Thyroid gland (tissue), 4 donors: ENCODE results near the gene KCNJ11. TPM values are rescaled to one million over a fixed set of nuclear protein-coding genes. Genes with fewer than 3 reads are reported as not detected.

Experiments used
- DNase-seq, 2 donors: peaks; one replicate each; pipeline ENCODE4 v3.0.0-alpha.2; 2019
- H3K27ac ChIP-seq, 3 donors: fragments of 200-600 bp; sonication (generic); 1 replicate in 2 of 3; 2 replicates in 1 of 3; pipeline ENCODE4 v1.5.1; 2016 to 2019; ENCODE audit warnings: mild to moderate bottlenecking in 1 of 3, moderate library complexity in 1 of 3
- H3K27me3 ChIP-seq: fragments of 200-600 bp; sonication (generic); one replicate; pipeline ENCODE4 v1.5.1; 2019
- H3K36me3 ChIP-seq, 2 donors: fragments of 200-600 bp; sonication (generic); one replicate each; pipeline ENCODE4 v1.5.1; 2016 to 2019
- H3K4me1 ChIP-seq, 2 donors: fragments of 200-600 bp; sonication (generic); one replicate each; pipeline ENCODE4 v1.5.1; 2017 to 2019
- H3K4me3 ChIP-seq, 3 donors: fragments of 200-600 bp; sonication (generic); replicated peaks in 1 of 3; 1 replicate in 2 of 3; 2 replicates in 1 of 3; pipeline ENCODE4 v1.5.1; 2016; ENCODE audit warnings: mild to moderate bottlenecking in 1 of 3
- H3K9me3 ChIP-seq: fragments of 200-600 bp; sonication (generic); one replicate; pipeline ENCODE4 v1.5.1; 2017
- CTCF ChIP-seq, 6 experiments: fragments of 200-600 bp in 3 of 6; fragments of 450-650 bp in 3 of 6; sonication (generic) in 3 of 6; IDR thresholded peaks; one replicate each; pipeline ENCODE4 v1.5.1; 2016 to 2019; ENCODE audit warnings: antibody characterized with exemption in 6 of 6, mild to moderate bottlenecking in 2 of 6, inconsistent platforms in 1 of 6, moderate library complexity in 1 of 6
- POLR2A ChIP-seq, 2 donors: fragments of 450-650 bp; IDR thresholded peaks; one replicate each; pipeline ENCODE4 v1.6.1; 2017; ENCODE audit warnings: antibody characterized with exemption in 2 of 2, mild to moderate bottlenecking in 2 of 2, moderate library complexity in 1 of 2
- WGBS, 2 donors: methylation state at CpG; one replicate each; pipeline ENCODE4 v1.1.5; 2017; 5-methylcytosine and 5-hydroxymethylcytosine counted together
- intact Hi-C: fragments of 100-400 bp; cut with DNase I; formaldehyde crosslinking; loops from one replicate; pipeline ENCODE4 v1.15.1; 2023
- total RNA-seq, 4 donors: library from RNA; depleted of rRNA; stranded (reverse); fragments of >200 nt; gene quantifications; one replicate each; pipeline ENCODE4 v1.2.3, GENCODE V29; 2016

The KCNJ11 gene
- total RNA-seq, 4 donors from 2014 or later = 7.3 to 18.9 (median 15.9) TPM

- intact Hi-C loops = no loop called here
- Histone ChIP-seq H3K9me3 (no peaks in the 10 kb centered on the region), H3K4me3 (no peak overlapping the region), H3K4me1 (peaks cover 56 to 70% of the 10 kb centered on the region in 2 donors), H3K27ac (peak overlapping the region; percentile 93 to 98 (median 98)), H3K36me3 (no peaks in the 10 kb centered on the region), H3K27me3 (no peaks in the 10 kb centered on the region)
- DNase-seq = peak; percentile 71 to 78
- 69 to 80% methylated on average over 3 to 8 of the region's 8 CpGs for WGBS, 2 donors
- TF ChIP-seq POLR2A (IDR thresholded peaks at IDR 0.05) (no peak), CTCF (IDR thresholded peaks at IDR 0.05) (no peak)
Observed at GRCh38 chr11:17406082-17406817, 17.8 kb upstream of the KCNJ11 start.

- Histone ChIP-seq H3K36me3 (no peaks in the 10 kb centered on the region), H3K4me3 (no peak overlapping the region), H3K27ac (peak overlapping the region; percentile 93 to 98 (median 98)), H3K4me1 (peaks cover 56 to 65% of the 10 kb centered on the region in 2 donors), H3K27me3 (no peaks in the 10 kb centered on the region), H3K9me3 (no peaks in the 10 kb centered on the region)
- 42 to 44% methylated on average over 14 of the region's 15 CpGs for WGBS, 2 donors
- DNase-seq = peak; percentile 96 to 97
- TF ChIP-seq CTCF (IDR thresholded peaks at IDR 0.05) (peak in 3 of 6 experiments; percentile 32 to 54 (median 34)), POLR2A (IDR thresholded peaks at IDR 0.05) (peak in 1 of 2 donors; percentile 60)
- intact Hi-C loops = no loop called here
Observed at GRCh38 chr11:17405232-17406005, 17.0 kb upstream of the KCNJ11 start.

GRCh38 chr11:17403980-17404759 is 15.7 kb upstream of the KCNJ11 start:
- TF ChIP-seq CTCF (IDR thresholded peaks at IDR 0.05) (no peak), POLR2A (IDR thresholded peaks at IDR 0.05) (peak in 1 of 2 donors; percentile 50)
- H3K27ac ChIP-seq = peak overlapping the region; percentile 93 to 98 (median 98)

GRCh38 chr11:17402486-17402885 is 14.0 kb upstream of the KCNJ11 start:
- Histone ChIP-seq H3K4me3 (no peak overlapping the region), H3K27ac (peak overlapping the region; percentile 8 to 98 (median 93)), H3K27me3 (no peaks in the 10 kb centered on the region), H3K9me3 (no peaks in the 10 kb centered on the region), H3K36me3 (no peaks in the 10 kb centered on the region), H3K4me1 (peaks cover 46 to 51% of the 10 kb centered on the region in 2 donors)
- intact Hi-C loops = no loop called here
- DNase-seq = no peak
- TF ChIP-seq POLR2A (IDR thresholded peaks at IDR 0.05) (no peak), CTCF (IDR thresholded peaks at IDR 0.05) (no peak)
- 90 to 99% methylated on average over 8 of the region's 8 CpGs for WGBS, 2 donors

More at GRCh38 chr11:17403980-17404759, 15.7 kb upstream of the KCNJ11 start:
- H3K4me3 ChIP-seq = no peak overlapping the region
- intact Hi-C loops = no loop called here
- peaks cover 56 to 65% of the 10 kb centered on the region in 2 donors for H3K4me1 ChIP-seq
- H3K27me3 ChIP-seq = no peaks in the 10 kb centered on the region
- peak; percentile 95 to 96 for DNase-seq
- no peaks in the 10 kb centered on the region for H3K9me3 ChIP-seq
- WGBS, 2 donors = 70 to 78% methylated on average over 18 of the region's 18 CpGs
- H3K36me3 ChIP-seq = no peaks in the 10 kb centered on the region
